OCI-LY7 (cell line): ENCODE results near the gene IFNGR2. TPM values are rescaled to one million over a fixed set of nuclear protein-coding genes. Genes with fewer than 3 reads are reported as not detected.
A peak's percentile ranks its signal among the peaks of the same experiment; 100 is the strongest.

Experiments used
- BruUV-seq: library from RNA; stranded (reverse); fragments of 400-500 nt; replicated peaks from 2 replicates; lab custom pipeline; 2021; lab: Mats Ljungman, UMichigan
- CTCF ChIA-PET: fragments of 300-600 bp; sonication (Branson Sonifier 250); formaldehyde crosslinking; loops from one replicate; lab custom pipeline; 2022; ENCODE audit warnings: antibody characterized with exemption; ENCODE audit not compliant: unreplicated experiment; lab: Charles Lee
- POLR2A ChIA-PET: fragments of 300-600 bp; sonication (Branson Sonifier 250); formaldehyde crosslinking; loops from one replicate; lab custom pipeline; 2022; ENCODE audit warnings: antibody characterized with exemption; lab: Charles Lee
- DNase-seq: peaks from one replicate; pipeline ENCODE4 v3.0.0-alpha.2; 2015; ENCODE audit warnings: low spot score
- H2AFZ ChIP-seq: fragments of 200-600 bp; sonication (generic), shearing (Covaris generic); 2 replicates; pipeline ENCODE4 v1.6.1; 2014; ENCODE audit warnings: mild to moderate bottlenecking, antibody characterized with exemption, low read length, moderate library complexity
- H3K27ac ChIP-seq: fragments of 200-600 bp; sonication (generic); 2 replicates; pipeline ENCODE4 v1.5.1; 2014; ENCODE audit warnings: mixed run types, low read depth, mild to moderate bottlenecking, moderate library complexity, low read length, inconsistent platforms; ENCODE audit not compliant: poor library complexity, severe bottlenecking
- H3K36me3 ChIP-seq: fragments of 200-600 bp; sonication (generic); 2 replicates; pipeline ENCODE4 v1.6.1; 2014; ENCODE audit warnings: mild to moderate bottlenecking, antibody characterized with exemption, low read length, moderate library complexity, mixed read lengths; ENCODE audit not compliant: insufficient read depth
- H3K4me1 ChIP-seq: fragments of 200-600 bp; sonication (generic); 2 replicates; pipeline ENCODE4 v1.5.1; 2014; ENCODE audit warnings: mild to moderate bottlenecking, low read length; ENCODE audit not compliant: insufficient read depth, poor library complexity, severe bottlenecking
- H3K4me2 ChIP-seq: fragments of 200-600 bp; sonication (generic); 2 replicates; pipeline ENCODE4 v1.6.1; 2014; ENCODE audit warnings: mild to moderate bottlenecking, low read length
- H3K4me3 ChIP-seq: fragments of 200-600 bp; sonication (generic); 2 replicates; pipeline ENCODE4 v1.5.1; 2014; ENCODE audit warnings: mild to moderate bottlenecking, low read depth, low read length; ENCODE audit not compliant: poor library complexity, severe bottlenecking
- H3K79me2 ChIP-seq: fragments of 200-600 bp; sonication (generic); 2 replicates; pipeline ENCODE4 v1.6.1; 2016; ENCODE audit warnings: low read depth, mild to moderate bottlenecking, low read length, moderate library complexity, mixed read lengths; ENCODE audit not compliant: insufficient read depth
- H3K9me2 ChIP-seq: fragments of 200-600 bp; sonication (generic); 2 replicates; pipeline ENCODE4 v1.6.1; 2016; ENCODE audit warnings: mild to moderate bottlenecking, low read length, mixed read lengths; ENCODE audit not compliant: insufficient read depth
- H3K9me3 ChIP-seq: fragments of 200-600 bp; sonication (generic); 2 replicates; pipeline ENCODE4 v1.6.1; 2014; ENCODE audit warnings: mild to moderate bottlenecking, mixed run types, low read length, mixed read lengths
- H4K20me1 ChIP-seq: fragments of 200-600 bp; sonication (generic); 2 replicates; pipeline ENCODE4 v1.6.1; 2014; ENCODE audit warnings: mild to moderate bottlenecking, antibody characterized with exemption, low read length, moderate library complexity, mixed read lengths; ENCODE audit not compliant: insufficient read depth
- CTCF ChIP-seq: fragments of 200-600 bp; sonication (generic); conservative IDR thresholded peaks from 2 replicates; pipeline ENCODE4 v1.5.1; 2014; ENCODE audit warnings: mild to moderate bottlenecking, antibody characterized with exemption, low read length, moderate library complexity, mixed read lengths
- EZH2phosphoT487 ChIP-seq: fragments of 200-600 bp; sonication (generic); IDR thresholded peaks from 2 replicates; pipeline ENCODE4 v1.6.1; 2018; ENCODE audit warnings: low read depth, borderline replicate concordance, mild to moderate bottlenecking, mixed run types, antibody characterized with exemption, low read length, moderate library complexity, mixed read lengths
- intact Hi-C: fragments of 100-400 bp; cut with micrococcal nuclease; formaldehyde crosslinking; loops from one replicate; pipeline ENCODE4 v1.10.0; 2022; ENCODE audit not compliant: unreplicated experiment
- total RNA-seq, 2 experiments: library from RNA; depleted of rRNA in 1 of 2; stranded (reverse); fragments of >200 nt in 1 of 2; shearing (Covaris generic) in 1 of 2; gene quantifications; 2 replicates each; pipeline ENCODE4 v1.2.3, GENCODE V29; 2014 to 2022

The IFNGR2 gene
- total RNA-seq, 2 experiments from 2014 or later, result 70.2 to 86.9 TPM

- peaks cover 16% of the 10 kb centered on the region for H3K36me3 ChIP-seq
- no TSS peak for BruUV-seq
- intact Hi-C loops, result loop anchor here (5.0 kb wide), 1 partner anchor 40 kb away; no protein-coding TSS in a partner anchor
- peaks cover 5% of the 10 kb centered on the region; the same call in 1 of the 2 replicates for H4K20me1 ChIP-seq
- H3K9me2 ChIP-seq, result no peaks in the 10 kb centered on the region
- DNase-seq, result peak; percentile 60
- H3K9me3 ChIP-seq, result no peaks in the 10 kb centered on the region
- peak overlapping the region; percentile 84 for H3K4me3 ChIP-seq
- peak overlapping the region; percentile 61 for H3K4me2 ChIP-seq
- ChIA-PET CTCF (no interaction called here), POLR2A (interaction anchor here (0.6 to 1.6 kb wide), 11 partner anchors 9 to 197 kb away, joined by 3 to 6 read pairs (median 3); partner anchors contain the start of genes IFNAR1, SON and TMEM50B)
- peaks cover 52% of the 10 kb centered on the region for H3K4me1 ChIP-seq
- H2AFZ ChIP-seq, result peak overlapping the region; percentile 68; the same call in 1 of the 2 replicates
- no peak for TF ChIP-seq CTCF
- no peak for TF ChIP-seq EZH2phosphoT487
- H3K27ac ChIP-seq, result peak overlapping the region; percentile 65
- H3K79me2 ChIP-seq, result peaks cover 38% of the 10 kb centered on the region
Observed at GRCh38 chr21:33402001-33402979, 923 bp upstream of the IFNGR2 start.

GRCh38 chr21:33403786-33404585 lies 773 bp downstream of the IFNGR2 start:
- DNase-seq, result peak; percentile 72
- Histone ChIP-seq H2AFZ (no peak overlapping the region; the same call in 1 of the 2 replicates), H4K20me1 (peaks cover 5% of the 10 kb centered on the region; the same call in 1 of the 2 replicates), H3K79me2 (peaks cover 53% of the 10 kb centered on the region), H3K27ac (peak overlapping the region; percentile 80), H3K36me3 (peaks cover 25% of the 10 kb centered on the region), H3K4me1 (peaks cover 54% of the 10 kb centered on the region), H3K9me2 (no peaks in the 10 kb centered on the region), H3K4me3 (peak overlapping the region; percentile 84), H3K4me2 (peak overlapping the region; percentile 89), H3K9me3 (no peaks in the 10 kb centered on the region)
- no peak for TF ChIP-seq EZH2phosphoT487
- no peak for TF ChIP-seq CTCF
- ChIA-PET POLR2A (interaction anchor here (0.6 to 2.4 kb wide), 9 partner anchors 8 to 91 kb away, joined by 3 to 12 read pairs (median 4); no protein-coding TSS in a partner anchor), CTCF (interaction anchor here (1.0 kb wide), 1 partner anchor 23 kb away, joined by 4 read pairs; no protein-coding TSS in a partner anchor)
- no TSS peak for BruUV-seq
- intact Hi-C loops, result loop anchor here (1.0 to 5.0 kb wide), 2 partner anchors 21 to 42 kb away; no protein-coding TSS in a partner anchor
